Cardiac muscle cell (in vitro differentiated cells and primary cell): ENCODE results near the gene POLR1A. TPM values are rescaled to one million over a fixed set of nuclear protein-coding genes. Genes with fewer than 3 reads are reported as not detected.
A peak's percentile ranks its signal among the peaks of the same experiment; 100 is the strongest.

Source experiments
- DNase-seq, 2 donors: peaks; one replicate each; pipeline versions ENCODE4 v3.0.0 to v3.0.0-alpha.2; 2010 to 2017; ENCODE audit warnings: low read depth in 1 of 2, low spot score in 1 of 2
- H3K27ac ChIP-seq: fragments of 200-600 bp; sonication (generic); 2 replicates; pipeline ENCODE4 v1.5.1; 2016
- H3K27me3 ChIP-seq: fragments of 200-600 bp; sonication (generic); 2 replicates; pipeline ENCODE4 v1.6.0; 2016; ENCODE audit warnings: control low read depth
- H3K36me3 ChIP-seq: fragments of 200-600 bp; sonication (generic); 2 replicates; pipeline ENCODE4 v1.5.1; 2016; ENCODE audit warnings: control low read depth
- H3K4me1 ChIP-seq: fragments of 200-600 bp; sonication (generic); 2 replicates; pipeline ENCODE4 v1.8.1; 2017; ENCODE audit warnings: low read depth, mild to moderate bottlenecking, mixed run types
- H3K4me3 ChIP-seq: fragments of 200-600 bp; sonication (generic); 2 replicates; pipeline ENCODE4 v1.5.1; 2016; ENCODE audit warnings: mild to moderate bottlenecking
- H3K9me3 ChIP-seq: fragments of 200-600 bp; sonication (generic); 2 replicates; pipeline ENCODE4 v1.5.1; 2017; ENCODE audit warnings: low read depth, mild to moderate bottlenecking, control low read depth
- CTCF ChIP-seq: IDR thresholded peaks from 2 replicates; pipeline ENCODE4 v1.5.1; 2012; ENCODE audit warnings: low read depth, mild to moderate bottlenecking, low read length
- polyA plus RNA-seq: library from polyadenylated mRNA; unstranded; fragments of >200 nt; fragmentation: Nextera tagmentation; extraction: Ambion mirVana; gene quantifications from 2 replicates; pipeline ENCODE4 v1.2.1, GENCODE V29; 2016
- total RNA-seq: library from RNA; depleted of rRNA; stranded (reverse); fragments of >200 nt; gene quantifications from 2 replicates; pipeline ENCODE4 v1.2.3, GENCODE V29; 2016

The POLR1A gene
- total and polyA plus RNA-seq, 2 experiments from 2014 or later: 6.8 to 19.4 TPM

GRCh38 chr2:86000131-86000937, 105.4 kb downstream of the POLR1A start:
- no peaks in the 10 kb centered on the region for H3K9me3 ChIP-seq
- no peaks in the 10 kb centered on the region for H3K27me3 ChIP-seq
- H3K4me3 ChIP-seq: no peak overlapping the region
- peaks cover 30% of the 10 kb centered on the region for H3K4me1 ChIP-seq
- no peak overlapping the region for H3K27ac ChIP-seq
- no peaks in the 10 kb centered on the region for H3K36me3 ChIP-seq
- TF ChIP-seq CTCF: no peak
- peak in 1 of 2 donors; percentile 14 for DNase-seq

- Histone ChIP-seq H3K27ac (no peak overlapping the region), H3K4me3 (no peak overlapping the region), H3K27me3 (no peaks in the 10 kb centered on the region), H3K36me3 (no peaks in the 10 kb centered on the region), H3K4me1 (peaks cover 33% of the 10 kb centered on the region), H3K9me3 (no peaks in the 10 kb centered on the region)
- DNase-seq: peak in 1 of 2 donors; percentile 55
- TF ChIP-seq CTCF: no peak
Observed at GRCh38 chr2:85999061-85999831, 106.4 kb downstream of the POLR1A start.

GRCh38 chr2:85998071-85998991, 107.4 kb downstream of the POLR1A start:
- H3K4me3 ChIP-seq: no peak overlapping the region
- peaks cover 39% of the 10 kb centered on the region for H3K4me1 ChIP-seq
- no peaks in the 10 kb centered on the region for H3K27me3 ChIP-seq
- no peak for TF ChIP-seq CTCF
- no peaks in the 10 kb centered on the region for H3K9me3 ChIP-seq
- peak; percentile 21 to 88 for DNase-seq
- no peaks in the 10 kb centered on the region for H3K36me3 ChIP-seq
- peak overlapping the region; percentile 68 for H3K27ac ChIP-seq

GRCh38 chr2:85997017-85997970, 108.4 kb downstream of the POLR1A start:
- no peak for TF ChIP-seq CTCF
- peak in 1 of 2 donors; percentile 76 for DNase-seq
- Histone ChIP-seq H3K4me1 (peaks cover 39% of the 10 kb centered on the region), H3K9me3 (no peaks in the 10 kb centered on the region), H3K27me3 (no peaks in the 10 kb centered on the region), H3K4me3 (no peak overlapping the region), H3K36me3 (no peaks in the 10 kb centered on the region), H3K27ac (peak overlapping the region; percentile 68)
